ENCODE data around the gene MRTFB. TPM values are rescaled to one million over a fixed set of nuclear protein-coding genes. Genes with fewer than 3 reads are reported as not detected.

Gene MRTFB
- total and polyA plus RNA-seq, 2 of the 13 experiments (the other 11 are each of a cell fraction or from before 2014, with no cell fraction given): 11.4 to 14.0 TPM

DNA sequence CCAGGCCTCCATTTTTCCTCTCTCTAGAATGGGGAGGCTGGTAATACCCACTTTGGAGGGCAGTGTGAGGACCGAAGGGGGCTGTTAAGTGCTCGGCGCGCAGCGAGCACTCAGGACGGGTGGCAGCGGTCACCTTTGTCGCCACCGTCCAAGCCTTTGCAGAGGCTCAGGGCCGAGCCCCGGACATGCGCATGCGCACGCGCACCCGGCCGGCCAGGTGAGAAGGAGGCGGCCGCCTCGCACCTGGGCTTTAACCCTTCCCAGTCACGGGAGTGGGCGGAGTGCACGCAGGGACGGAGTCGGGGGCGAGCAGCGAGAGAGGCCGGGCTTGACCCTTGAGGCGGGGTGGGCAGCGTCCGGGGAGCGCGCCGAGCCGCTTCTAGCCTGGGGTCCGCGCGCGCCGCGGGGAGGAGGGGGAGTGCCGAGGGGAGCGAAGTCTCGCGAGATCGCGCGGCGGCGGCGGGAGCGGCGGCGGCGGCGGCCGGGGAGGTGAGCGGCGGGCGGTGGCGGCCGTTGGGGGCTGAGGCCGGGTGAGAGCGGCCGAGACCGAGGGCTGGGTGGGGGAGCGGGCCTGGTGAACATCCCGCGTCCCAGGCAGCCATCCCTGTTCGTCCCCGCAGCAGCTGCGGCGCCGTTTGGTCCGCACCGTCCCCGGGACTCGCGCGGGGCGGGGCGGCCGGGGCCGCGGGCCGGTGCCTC, at the start of gene MRTFB (continued):
- TF ChIP-seq, protein P1, sequence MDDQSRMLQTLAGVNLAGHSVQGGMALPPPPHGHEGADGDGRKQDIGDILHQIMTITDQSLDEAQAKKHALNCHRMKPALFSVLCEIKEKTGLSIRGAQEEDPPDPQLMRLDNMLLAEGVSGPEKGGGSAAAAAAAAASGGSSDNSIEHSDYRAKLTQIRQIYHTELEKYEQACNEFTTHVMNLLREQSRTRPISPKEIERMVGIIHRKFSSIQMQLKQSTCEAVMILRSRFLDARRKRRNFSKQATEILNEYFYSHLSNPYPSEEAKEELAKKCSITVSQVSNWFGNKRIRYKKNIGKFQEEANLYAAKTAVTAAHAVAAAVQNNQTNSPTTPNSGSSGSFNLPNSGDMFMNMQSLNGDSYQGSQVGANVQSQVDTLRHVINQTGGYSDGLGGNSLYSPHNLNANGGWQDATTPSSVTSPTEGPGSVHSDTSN (CRISPR knock-in tag; IDR thresholded peaks at IDR 0.05; ENCODE audit: borderline replicate concordance): no peak; the same call in 1 of the 2 replicates
- TF ChIP-seq HNF4A (CRISPR knock-in tag; IDR thresholded peaks at IDR 0.05) (peak; percentile 33; the same call in 1 of the 2 replicates), MEF2D (CRISPR knock-in tag; IDR thresholded peaks at IDR 0.05) (peak; percentile 85), JARID2 (CRISPR knock-in tag; IDR thresholded peaks at IDR 0.05; ENCODE audit: insufficient replicate concordance) (peak; percentile 96), ZNF33A (CRISPR knock-in tag; IDR thresholded peaks at IDR 0.05; ENCODE audit: borderline replicate concordance) (no peak; the same call in 1 of the 2 replicates), HNRNPL (IDR thresholded peaks at IDR 0.05; ENCODE audit: low read depth, low read length) (0 out of 2 replicates have a peak, but pooled peaks have one; percentile 26), ZEB1 (IDR thresholded peaks at IDR 0.05; ENCODE audit: insufficient replicate concordance, low read depth) (peak; percentile 100), GTF2F1 (IDR thresholded peaks at IDR 0.05; ENCODE audit: low read length) (no peak), SRF (IDR thresholded peaks at IDR 0.05; ENCODE audit: low read depth, low read length) (no peak; the same call in 1 of the 2 replicates), ZNF44 (CRISPR knock-in tag; IDR thresholded peaks at IDR 0.05) (peak; percentile 88; the same call in 1 of the 2 replicates), YEATS2 (CRISPR knock-in tag; IDR thresholded peaks at IDR 0.05; ENCODE audit: borderline replicate concordance) (peak; percentile 73)
- TF ChIP-seq, protein P2, sequence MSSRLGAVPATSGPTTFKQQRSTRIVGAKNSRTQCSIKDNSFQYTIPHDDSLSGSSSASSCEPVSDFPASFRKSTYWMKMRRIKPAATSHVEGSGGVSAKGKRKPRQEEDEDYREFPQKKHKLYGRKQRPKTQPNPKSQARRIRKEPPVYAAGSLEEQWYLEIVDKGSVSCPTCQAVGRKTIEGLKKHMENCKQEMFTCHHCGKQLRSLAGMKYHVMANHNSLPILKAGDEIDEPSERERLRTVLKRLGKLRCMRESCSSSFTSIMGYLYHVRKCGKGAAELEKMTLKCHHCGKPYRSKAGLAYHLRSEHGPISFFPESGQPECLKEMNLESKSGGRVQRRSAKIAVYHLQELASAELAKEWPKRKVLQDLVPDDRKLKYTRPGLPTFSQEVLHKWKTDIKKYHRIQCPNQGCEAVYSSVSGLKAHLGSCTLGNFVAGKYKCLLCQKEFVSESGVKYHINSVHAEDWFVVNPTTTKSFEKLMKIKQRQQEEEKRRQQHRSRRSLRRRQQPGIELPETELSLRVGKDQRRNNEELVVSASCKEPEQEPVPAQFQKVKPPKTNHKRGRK (CRISPR knock-in tag; IDR thresholded peaks at IDR 0.05): no peak
- TF ChIP-seq, protein P3, sequence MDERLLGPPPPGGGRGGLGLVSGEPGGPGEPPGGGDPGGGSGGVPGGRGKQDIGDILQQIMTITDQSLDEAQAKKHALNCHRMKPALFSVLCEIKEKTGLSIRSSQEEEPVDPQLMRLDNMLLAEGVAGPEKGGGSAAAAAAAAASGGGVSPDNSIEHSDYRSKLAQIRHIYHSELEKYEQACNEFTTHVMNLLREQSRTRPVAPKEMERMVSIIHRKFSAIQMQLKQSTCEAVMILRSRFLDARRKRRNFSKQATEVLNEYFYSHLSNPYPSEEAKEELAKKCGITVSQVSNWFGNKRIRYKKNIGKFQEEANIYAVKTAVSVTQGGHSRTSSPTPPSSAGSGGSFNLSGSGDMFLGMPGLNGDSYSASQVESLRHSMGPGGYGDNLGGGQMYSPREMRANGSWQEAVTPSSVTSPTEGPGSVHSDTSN (CRISPR knock-in tag; IDR thresholded peaks at IDR 0.05): no peak
- TF ChIP-seq, protein P4, sequence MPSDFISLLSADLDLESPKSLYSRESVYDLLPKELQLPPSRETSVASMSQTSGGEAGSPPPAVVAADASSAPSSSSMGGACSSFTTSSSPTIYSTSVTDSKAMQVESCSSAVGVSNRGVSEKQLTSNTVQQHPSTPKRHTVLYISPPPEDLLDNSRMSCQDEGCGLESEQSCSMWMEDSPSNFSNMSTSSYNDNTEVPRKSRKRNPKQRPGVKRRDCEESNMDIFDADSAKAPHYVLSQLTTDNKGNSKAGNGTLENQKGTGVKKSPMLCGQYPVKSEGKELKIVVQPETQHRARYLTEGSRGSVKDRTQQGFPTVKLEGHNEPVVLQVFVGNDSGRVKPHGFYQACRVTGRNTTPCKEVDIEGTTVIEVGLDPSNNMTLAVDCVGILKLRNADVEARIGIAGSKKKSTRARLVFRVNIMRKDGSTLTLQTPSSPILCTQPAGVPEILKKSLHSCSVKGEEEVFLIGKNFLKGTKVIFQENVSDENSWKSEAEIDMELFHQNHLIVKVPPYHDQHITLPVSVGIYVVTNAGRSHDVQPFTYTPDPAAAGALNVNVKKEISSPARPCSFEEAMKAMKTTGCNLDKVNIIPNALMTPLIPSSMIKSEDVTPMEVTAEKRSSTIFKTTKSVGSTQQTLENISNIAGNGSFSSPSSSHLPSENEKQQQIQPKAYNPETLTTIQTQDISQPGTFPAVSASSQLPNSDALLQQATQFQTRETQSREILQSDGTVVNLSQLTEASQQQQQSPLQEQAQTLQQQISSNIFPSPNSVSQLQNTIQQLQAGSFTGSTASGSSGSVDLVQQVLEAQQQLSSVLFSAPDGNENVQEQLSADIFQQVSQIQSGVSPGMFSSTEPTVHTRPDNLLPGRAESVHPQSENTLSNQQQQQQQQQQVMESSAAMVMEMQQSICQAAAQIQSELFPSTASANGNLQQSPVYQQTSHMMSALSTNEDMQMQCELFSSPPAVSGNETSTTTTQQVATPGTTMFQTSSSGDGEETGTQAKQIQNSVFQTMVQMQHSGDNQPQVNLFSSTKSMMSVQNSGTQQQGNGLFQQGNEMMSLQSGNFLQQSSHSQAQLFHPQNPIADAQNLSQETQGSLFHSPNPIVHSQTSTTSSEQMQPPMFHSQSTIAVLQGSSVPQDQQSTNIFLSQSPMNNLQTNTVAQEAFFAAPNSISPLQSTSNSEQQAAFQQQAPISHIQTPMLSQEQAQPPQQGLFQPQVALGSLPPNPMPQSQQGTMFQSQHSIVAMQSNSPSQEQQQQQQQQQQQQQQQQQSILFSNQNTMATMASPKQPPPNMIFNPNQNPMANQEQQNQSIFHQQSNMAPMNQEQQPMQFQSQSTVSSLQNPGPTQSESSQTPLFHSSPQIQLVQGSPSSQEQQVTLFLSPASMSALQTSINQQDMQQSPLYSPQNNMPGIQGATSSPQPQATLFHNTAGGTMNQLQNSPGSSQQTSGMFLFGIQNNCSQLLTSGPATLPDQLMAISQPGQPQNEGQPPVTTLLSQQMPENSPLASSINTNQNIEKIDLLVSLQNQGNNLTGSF (CRISPR knock-in tag; IDR thresholded peaks at IDR 0.05): peak; percentile 73; the same call in 1 of the 2 replicates
- TF ChIP-seq, protein P5, sequence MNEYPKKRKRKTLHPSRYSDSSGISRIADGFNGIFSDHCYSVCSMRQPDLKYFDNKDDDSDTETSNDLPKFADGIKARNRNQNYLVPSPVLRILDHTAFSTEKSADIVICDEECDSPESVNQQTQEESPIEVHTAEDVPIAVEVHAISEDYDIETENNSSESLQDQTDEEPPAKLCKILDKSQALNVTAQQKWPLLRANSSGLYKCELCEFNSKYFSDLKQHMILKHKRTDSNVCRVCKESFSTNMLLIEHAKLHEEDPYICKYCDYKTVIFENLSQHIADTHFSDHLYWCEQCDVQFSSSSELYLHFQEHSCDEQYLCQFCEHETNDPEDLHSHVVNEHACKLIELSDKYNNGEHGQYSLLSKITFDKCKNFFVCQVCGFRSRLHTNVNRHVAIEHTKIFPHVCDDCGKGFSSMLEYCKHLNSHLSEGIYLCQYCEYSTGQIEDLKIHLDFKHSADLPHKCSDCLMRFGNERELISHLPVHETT (CRISPR knock-in tag; conservative IDR thresholded peaks at IDR 0.05): peak; percentile 62
- TF ChIP-seq, protein P6, sequence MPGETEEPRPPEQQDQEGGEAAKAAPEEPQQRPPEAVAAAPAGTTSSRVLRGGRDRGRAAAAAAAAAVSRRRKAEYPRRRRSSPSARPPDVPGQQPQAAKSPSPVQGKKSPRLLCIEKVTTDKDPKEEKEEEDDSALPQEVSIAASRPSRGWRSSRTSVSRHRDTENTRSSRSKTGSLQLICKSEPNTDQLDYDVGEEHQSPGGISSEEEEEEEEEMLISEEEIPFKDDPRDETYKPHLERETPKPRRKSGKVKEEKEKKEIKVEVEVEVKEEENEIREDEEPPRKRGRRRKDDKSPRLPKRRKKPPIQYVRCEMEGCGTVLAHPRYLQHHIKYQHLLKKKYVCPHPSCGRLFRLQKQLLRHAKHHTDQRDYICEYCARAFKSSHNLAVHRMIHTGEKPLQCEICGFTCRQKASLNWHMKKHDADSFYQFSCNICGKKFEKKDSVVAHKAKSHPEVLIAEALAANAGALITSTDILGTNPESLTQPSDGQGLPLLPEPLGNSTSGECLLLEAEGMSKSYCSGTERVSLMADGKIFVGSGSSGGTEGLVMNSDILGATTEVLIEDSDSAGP (CRISPR knock-in tag; IDR thresholded peaks at IDR 0.05; ENCODE audit: borderline replicate concordance): peak; percentile 91

Data from HepG2 (cell line).